ENCODE data around the gene LOC128125822.

GRCh38 chr6:63578757-63579156 lies 6.5 kb downstream of the LOC128125822 start:
- TF ChIP-seq CTCF (conservative IDR thresholded peaks at IDR 0.05; ENCODE audit: low read depth, low read length) (no peak), EZH2 (IDR thresholded peaks at IDR 0.05; ENCODE audit: borderline replicate concordance, low read depth, low read length, poor library complexity, severe bottlenecking) (no peak)

Data from A673 (cell line).